ENCODE results near the gene UBL7.
"Not testable (repeated sequence)": the region's sequence is repeated elsewhere in the genome, so short reads cannot be mapped to it uniquely, and the experiment has no call there.

UBL7 gene

GRCh38 chr15:74463634-74464033 is 2.7 kb upstream of the UBL7 start:
- FAIRE-seq = no peak

GRCh38 chr15:74461847-74462511 is 1.0 kb upstream of the UBL7 start:
- FAIRE-seq = no peak

GRCh38 chr15:74460298-74460697 is 662 bp downstream of the UBL7 start:
- no peak for FAIRE-seq

- not testable (repeated sequence) for FAIRE-seq
These were observed 1.2 kb downstream of the UBL7 start for GRCh38 chr15:74459798-74460197.

GRCh38 chr15:74458473-74458872 is 2.5 kb downstream of the UBL7 start:
- no peak for FAIRE-seq

- not testable (repeated sequence) for FAIRE-seq
These were observed 3.9 kb downstream of the UBL7 start for GRCh38 chr15:74457036-74457435.

- FAIRE-seq = no peak
These were observed 6.0 kb downstream of the UBL7 start for GRCh38 chr15:74454764-74455500.

GRCh38 chr15:74453925-74454763 is 6.8 kb downstream of the UBL7 start:
- FAIRE-seq = no peak

GRCh38 chr15:74451861-74452835 is 8.8 kb downstream of the UBL7 start:
- FAIRE-seq = no peak

GRCh38 chr15:74451322-74451721 is 9.6 kb downstream of the UBL7 start:
- no peak for FAIRE-seq

GRCh38 chr15:74449643-74450205 is 11.2 kb downstream of the UBL7 start:
- no peak for FAIRE-seq

GRCh38 chr15:74449095-74449494 is 11.9 kb downstream of the UBL7 start:
- FAIRE-seq = no peak

GRCh38 chr15:74445816-74446763 is 14.9 kb downstream of the UBL7 start:
- FAIRE-seq = no peak

GRCh38 chr15:74444106-74445062 is 16.6 kb downstream of the UBL7 start:
- FAIRE-seq = no peak

- no peak for FAIRE-seq
These were observed 17.7 kb downstream of the UBL7 start for GRCh38 chr15:74443100-74443909.

GRCh38 chr15:74442604-74443003 is 18.4 kb downstream of the UBL7 start:
- no peak for FAIRE-seq

- no peak for FAIRE-seq
These were observed 18.9 kb downstream of the UBL7 start for GRCh38 chr15:74442063-74442462.

- no peak for FAIRE-seq
These were observed 19.6 kb downstream of the UBL7 start for GRCh38 chr15:74441248-74441941.

All from G401.6 (cell line).